K562 (cell line): ENCODE measurements around the gene ITPK1. TPM values are rescaled to one million over a fixed set of nuclear protein-coding genes. Genes with fewer than 3 reads are reported as not detected.

Experiments used
- ATAC-seq: fragments of 200-7000 bp; cut with Tn5 transposase; 3 replicates; pipeline ENCODE4 v1.9.1; 2020; ENCODE audit warnings: moderate library complexity
- BruUV-seq: library from RNA; stranded (reverse); fragments of 400-500 nt; replicated peaks from 2 replicates; lab custom pipeline; 2021; lab: Mats Ljungman, UMichigan
- CTCF ChIA-PET: fragments of 300-600 bp; formaldehyde crosslinking; extraction: SDS; loops from one replicate; lab custom pipeline; 2021; ENCODE audit warnings: low intra/inter-chr PET ratio; lab: Yijun Ruan, JAX
- POLR2A ChIA-PET: fragments of 300-600, 350-650 bp; sonication (Branson Sonifier 250); formaldehyde crosslinking; extraction: SDS; loops from one replicate; lab custom pipeline; 2021; ENCODE audit warnings: antibody characterized with exemption, inconsistent platforms; lab: Yijun Ruan, JAX
- DNase-seq, 4 experiments: peaks; one replicate each; pipeline versions ENCODE4 v3.0.0 to v3.0.0-alpha.2; 2011 to 2018; ENCODE audit warnings: low spot score in 3 of 4, mixed read lengths in 3 of 4; ENCODE audit errors: extremely low read depth in 1 of 4
- FAIRE-seq: peaks from 2 replicates; lab custom pipeline; 2011; peaks lifted over from hg19 to GRCh38; lab: Jason Lieb, UNC
- H2AFZ ChIP-seq: 2 replicates; pipeline ENCODE4 v1.6.0; 2011; ENCODE audit warnings: low read depth, low read length, control low read depth, inconsistent platforms
- H3K27ac ChIP-seq: fragments of 200-600 bp; 3 replicates; pipeline ENCODE4 v1.8.0; 2011; ENCODE audit warnings: low read depth, mild to moderate bottlenecking, control low read depth, inconsistent platforms, low read length, moderate library complexity, mixed read lengths; ENCODE audit errors: extremely low read depth
- H3K27me3 ChIP-seq, 2 experiments: fragments of 300-600 bp in 1 of 2; 2 replicates in 1 of 2; 3 replicates in 1 of 2; pipeline versions ENCODE4 v1.6.0 to v1.8.0; 2011; ENCODE audit warnings: inconsistent platforms in 2 of 2, low read length in 2 of 2, mild to moderate bottlenecking in 1 of 2, mixed read lengths in 1 of 2, moderate library complexity in 1 of 2; ENCODE audit not compliant: control insufficient read depth in 2 of 2, insufficient read depth in 2 of 2
- H3K36me3 ChIP-seq: fragments of 300-600 bp; 3 replicates; pipeline ENCODE4 v1.8.0; 2011; ENCODE audit warnings: mild to moderate bottlenecking, low read length, inconsistent platforms; ENCODE audit not compliant: control insufficient read depth, insufficient read depth
- H3K4me1 ChIP-seq, 2 experiments: fragments of 200-600 bp in 1 of 2; replicated peaks in 1 of 2; 2 replicates in 1 of 2; 3 replicates in 1 of 2; pipeline versions ENCODE4 v1.5.1 to v1.8.0; 2011; ENCODE audit warnings: inconsistent platforms in 2 of 2, low read length in 2 of 2, mild to moderate bottlenecking in 1 of 2, mixed read lengths in 1 of 2, moderate library complexity in 1 of 2; ENCODE audit not compliant: control insufficient read depth in 2 of 2, insufficient read depth in 2 of 2
- H3K4me2 ChIP-seq: 2 replicates; pipeline ENCODE4 v1.6.1; 2011; ENCODE audit warnings: low read length, control low read depth, inconsistent platforms, mixed read lengths; ENCODE audit not compliant: insufficient read depth
- H3K4me3 ChIP-seq: fragments of 200-600 bp; sonication (generic), shearing (Covaris generic); 2 replicates; pipeline ENCODE4 v1.5.1; 2016; ENCODE audit warnings: control low read depth, inconsistent platforms
- H3K79me2 ChIP-seq: fragments of 200-600 bp; 3 replicates; pipeline ENCODE4 v1.8.0; 2011; ENCODE audit warnings: low read length, inconsistent platforms; ENCODE audit not compliant: control insufficient read depth, insufficient read depth
- H3K9ac ChIP-seq, 2 experiments: 2 replicates each; pipeline versions ENCODE4 v1.6.0 to v1.6.1; 2011; ENCODE audit warnings: low read depth in 2 of 2, low read length in 2 of 2, control low read depth in 1 of 2, inconsistent platforms in 1 of 2, mild to moderate bottlenecking in 1 of 2, mixed read lengths in 1 of 2; ENCODE audit not compliant: insufficient read depth in 1 of 2
- H3K9me1 ChIP-seq: one replicate; pipeline ENCODE4 v1.6.0; 2011; ENCODE audit warnings: inconsistent platforms, mild to moderate bottlenecking, low read length, moderate library complexity; ENCODE audit not compliant: control insufficient read depth, insufficient read depth
- H3K9me3 ChIP-seq: replicated peaks from 2 replicates; pipeline ENCODE4 v1.5.1; 2011; ENCODE audit warnings: low read depth, low read length, inconsistent platforms; ENCODE audit not compliant: control insufficient read depth, insufficient read depth
- H4K20me1 ChIP-seq: replicated peaks from 2 replicates; pipeline ENCODE4 v1.6.1; 2011; ENCODE audit warnings: low read length, inconsistent platforms, mixed read lengths; ENCODE audit not compliant: control insufficient read depth, insufficient read depth
- BACH1 ChIP-seq: fragments of 200-800 bp; sonication (Bioruptor generic); IDR thresholded peaks from 2 replicates; pipeline ENCODE4 v1.6.1; 2016; ENCODE audit warnings: missing genetic modification characterization, missing compliant biosample characterization
- CEBPG ChIP-seq, 3 experiments: fragments of 200-800 bp in 1 of 3; sonication (Bioruptor generic) in 1 of 3; sonication (generic) in 1 of 3; formaldehyde crosslinking in 1 of 3; IDR thresholded peaks in 2 of 3; conservative IDR thresholded peaks in 1 of 3; 2 replicates each; pipeline versions ENCODE4 v1.6.1 to v1.8.0; 2016 to 2022; ENCODE audit warnings: missing compliant biosample characterization in 2 of 3, missing genetic modification characterization in 2 of 3, mild to moderate bottlenecking in 1 of 3, missing genetic modification reagents in 1 of 3
- DPF2 ChIP-seq: fragments of 450-650 bp; IDR thresholded peaks from 2 replicates; pipeline ENCODE4 v1.6.1; 2016
- EHMT2 ChIP-seq: fragments of 450-650 bp; IDR thresholded peaks from 2 replicates; pipeline ENCODE4 v1.6.1; 2018; ENCODE audit warnings: antibody characterized with exemption
- FOS ChIP-seq: IDR thresholded peaks from 3 replicates; pipeline ENCODE4 v1.6.1; 2011; ENCODE audit not compliant: insufficient read length; ENCODE audit errors: extremely low read depth
- MAZ ChIP-seq, 2 experiments: fragments of 450-650 bp in 1 of 2; sonication (generic) in 1 of 2; formaldehyde crosslinking; IDR thresholded peaks in 1 of 2; conservative IDR thresholded peaks in 1 of 2; 2 replicates each; pipeline versions ENCODE4 v1.4.0 to v1.5.0; 2020; ENCODE audit warnings: mild to moderate bottlenecking in 1 of 2, missing genetic modification reagents in 1 of 2
- NCOR1 ChIP-seq: fragments of 450-650 bp; IDR thresholded peaks from 2 replicates; pipeline ENCODE4 v1.6.1; 2016; ENCODE audit warnings: mild to moderate bottlenecking, moderate library complexity
- PHF20 ChIP-seq: fragments of 450-650 bp; IDR thresholded peaks from 2 replicates; pipeline ENCODE4 v1.6.1; 2018; ENCODE audit not compliant: partially characterized antibody
- SMARCA4 ChIP-seq: fragments of 450-650 bp; IDR thresholded peaks from 2 replicates; pipeline ENCODE4 v1.6.1; 2016
- TAL1 ChIP-seq: fragments of 450-650 bp; IDR thresholded peaks from 2 replicates; pipeline ENCODE4 v1.6.1; 2016; ENCODE audit warnings: mild to moderate bottlenecking
- TCF7 ChIP-seq: sonication (generic); IDR thresholded peaks from 2 replicates; pipeline ENCODE4 v1.6.1; 2016; ENCODE audit warnings: antibody characterized with exemption, borderline replicate concordance
- TEAD4 ChIP-seq, 2 experiments: sonication (generic) in 1 of 2; formaldehyde crosslinking in 1 of 2; IDR thresholded peaks; 2 replicates each; pipeline versions ENCODE4 v1.6.1 to v1.8.0; 2012 to 2022; ENCODE audit warnings: borderline replicate concordance in 1 of 2, inconsistent platforms in 1 of 2, low read length in 1 of 2, mild to moderate bottlenecking in 1 of 2, missing genetic modification reagents in 1 of 2
- ZNF316 ChIP-seq: fragments of 450-650 bp; IDR thresholded peaks from 2 replicates; pipeline ENCODE4 v1.6.1; 2016
- ZNF41 ChIP-seq: fragments of 250-450 bp; sonication (Bioruptor Pico); conservative IDR thresholded peaks from 2 replicates; pipeline ENCODE4 v1.4.0; 2020; ENCODE audit warnings: mild to moderate bottlenecking
- ZNF766 ChIP-seq: fragments of 200-800 bp; sonication (Bioruptor generic); conservative IDR thresholded peaks from 2 replicates; pipeline ENCODE4 v1.6.1; 2016; ENCODE audit warnings: missing genetic modification characterization, missing compliant biosample characterization
- ZNF780A ChIP-seq: fragments of 250-450 bp; sonication (Bioruptor Pico); IDR thresholded peaks from 2 replicates; pipeline ENCODE4 v1.5.0; 2021; ENCODE audit warnings: mild to moderate bottlenecking
- WGBS: fragments of 100-300 bp; shearing (Covaris generic); methylation state at CpG from one replicate; pipeline ENCODE4 v1.1.6; 2016; ENCODE audit warnings: low coverage, mixed read lengths; ENCODE audit not compliant: insufficient coverage; ENCODE audit errors: missing lambda C conversion rate; 5-methylcytosine and 5-hydroxymethylcytosine counted together
- in situ Hi-C: fragments of 300-500 bp; cut with MboI; formaldehyde crosslinking; loops from 4 replicates; pipeline ENCODE4 v1.15.0; 2018; ENCODE audit warnings: inconsistent platforms, mixed read lengths
- intact Hi-C: fragments of 100-400 bp; cut with micrococcal nuclease; formaldehyde crosslinking; loops from 2 replicates; pipeline ENCODE4 v1.14.2; 2022
- polyA plus RNA-seq, 8 experiments: library from polyadenylated mRNA; depleted of rRNA in 4 of 8; stranded (reverse) in 5 of 8; unstranded in 3 of 8; fragments of >200 nt; fragmentation: Nextera tagmentation in 2 of 8; fragmentation: Illumina TruSeq in 1 of 8; extraction: Ambion mirVana in 2 of 8; extraction: Trizol in 1 of 8; gene quantifications; 2 replicates each; pipeline versions ENCODE4 v1.2.1 to v1.2.3, GENCODE V29; 2011 to 2014; ENCODE audit warnings: inconsistent platforms in 1 of 8, missing spikeins in 1 of 8
- total RNA-seq, 7 experiments: library from RNA; depleted of rRNA in 6 of 7; stranded (reverse); fragments of >200 nt in 6 of 7; fragmentation: Illumina TruSeq in 2 of 7; extraction: Trizol in 2 of 7; gene quantifications; 2 replicates each; pipeline versions ENCODE4 v1.2.1 to v1.2.3, GENCODE V29; 2011 to 2021; ENCODE audit warnings: low replicate concordance in 1 of 7
- TF ChIP-seq, protein P1 (sequence below), 2 experiments: fragments of 450-650 bp; conservative IDR thresholded peaks; 2 replicates each; pipeline ENCODE4 v1.6.1; 2017; ENCODE audit warnings: mild to moderate bottlenecking in 2 of 2, moderate library complexity in 2 of 2
- TF ChIP-seq, protein P2 (sequence below): fragments of 450-650 bp; formaldehyde crosslinking; IDR thresholded peaks from 2 replicates; pipeline ENCODE4 v1.4.0; 2022; ENCODE audit warnings: missing genetic modification characterization
- TF ChIP-seq, protein P3 (sequence below): fragments of 450-650 bp; conservative IDR thresholded peaks from 2 replicates; pipeline ENCODE4 v1.6.1; 2016; ENCODE audit warnings: missing genetic modification characterization, low read depth, mild to moderate bottlenecking, missing compliant biosample characterization, moderate library complexity

Gene ITPK1
- total and polyA plus RNA-seq, 9 of the 15 experiments (the other 6 are each of a cell fraction or from before 2014, with no cell fraction given): 1.2 to 39.2 (median 23.0) TPM

- H4K20me1 ChIP-seq: no peaks in the 10 kb centered on the region
- H3K9ac ChIP-seq: peak overlapping the region; percentile 35 to 81; a peak in 3 of 4 replicates
- peak overlapping the region; percentile 63 for H3K4me2 ChIP-seq
- peak overlapping the region; percentile 54 for H2AFZ ChIP-seq
- peaks cover 25 to 27% of the 10 kb centered on the region in 2 experiments; a peak in 4 of 5 replicates for H3K4me1 ChIP-seq
- H3K9me3 ChIP-seq: no peaks in the 10 kb centered on the region
- H3K4me3 ChIP-seq: no peak overlapping the region
- peak; percentile 90 for ATAC-seq
- WGBS: 26% methylated on average over 11 of the region's 12 CpGs
- no peak for FAIRE-seq
- peak overlapping the region; percentile 54 for H3K27ac ChIP-seq
- no peaks in the 10 kb centered on the region for H3K27me3 ChIP-seq
- peaks cover 9% of the 10 kb centered on the region; the same call in 1 of the 3 replicates for H3K36me3 ChIP-seq
- no TSS peak for BruUV-seq
- ChIA-PET CTCF (no interaction called here), POLR2A (no interaction called here)
- in situ Hi-C loops (no loop called here), intact Hi-C loops (no loop called here)
- DNase-seq: peak; percentile 67 to 78 (median 68)
- H3K79me2 ChIP-seq: peaks cover 17% of the 10 kb centered on the region; the same call in 2 of the 3 replicates
- no peaks in the 10 kb centered on the region for H3K9me1 ChIP-seq
- TF ChIP-seq, protein P1, sequence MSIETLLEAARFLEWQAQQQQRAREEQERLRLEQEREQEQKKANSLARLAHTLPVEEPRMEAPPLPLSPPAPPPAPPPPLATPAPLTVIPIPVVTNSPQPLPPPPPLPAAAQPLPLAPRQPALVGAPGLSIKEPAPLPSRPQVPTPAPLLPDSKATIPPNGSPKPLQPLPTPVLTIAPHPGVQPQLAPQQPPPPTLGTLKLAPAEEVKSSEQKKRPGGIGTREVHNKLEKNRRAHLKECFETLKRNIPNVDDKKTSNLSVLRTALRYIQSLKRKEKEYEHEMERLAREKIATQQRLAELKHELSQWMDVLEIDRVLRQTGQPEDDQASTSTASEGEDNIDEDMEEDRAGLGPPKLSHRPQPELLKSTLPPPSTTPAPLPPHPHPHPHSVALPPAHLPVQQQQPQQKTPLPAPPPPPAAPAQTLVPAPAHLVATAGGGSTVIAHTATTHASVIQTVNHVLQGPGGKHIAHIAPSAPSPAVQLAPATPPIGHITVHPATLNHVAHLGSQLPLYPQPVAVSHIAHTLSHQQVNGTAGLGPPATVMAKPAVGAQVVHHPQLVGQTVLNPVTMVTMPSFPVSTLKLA (conservative IDR thresholded peaks at IDR 0.05): 0 out of 4 replicates have a peak, but pooled peaks of 1 of the 2 experiments have one; percentile 19
- TF ChIP-seq NCOR1 (peak; percentile 20; the same call in 1 of the 2 replicates), BACH1 (no peak), DPF2 (peak; percentile 75), FOS (no peak), ZNF766 (CRISPR knock-in tag) (peak; percentile 45; the same call in 1 of the 2 replicates), PHF20 (peak; percentile 43), CEBPG (CRISPR knock-in tag; IDR thresholded peaks at IDR 0.05) (no peak), CEBPG (tag; conservative IDR thresholded peaks at IDR 0.05 in 1 of 2, IDR thresholded peaks at IDR 0.05 in 1 of 2) (no peak), TEAD4 (IDR thresholded peaks at IDR 0.05; ENCODE audit: low read length) (no peak), TEAD4 (CRISPR knock-in tag; IDR thresholded peaks at IDR 0.05; ENCODE audit: borderline replicate concordance) (no peak), TCF7 (no peak), EHMT2 (0 out of 2 replicates have a peak, but pooled peaks have one; percentile 25), TAL1 (peak; percentile 38; the same call in 1 of the 2 replicates), SMARCA4 (peak; percentile 55; the same call in 1 of the 2 replicates), ZNF41 (CRISPR knock-in tag) (no peak), MAZ (CRISPR knock-in tag; conservative IDR thresholded peaks at IDR 0.05 in 1 of 2, IDR thresholded peaks at IDR 0.05 in 1 of 2) (no peak), ZNF780A (CRISPR knock-in tag) (no peak), ZNF316 (peak; percentile 30; the same call in 1 of the 2 replicates)
- TF ChIP-seq, protein P2, sequence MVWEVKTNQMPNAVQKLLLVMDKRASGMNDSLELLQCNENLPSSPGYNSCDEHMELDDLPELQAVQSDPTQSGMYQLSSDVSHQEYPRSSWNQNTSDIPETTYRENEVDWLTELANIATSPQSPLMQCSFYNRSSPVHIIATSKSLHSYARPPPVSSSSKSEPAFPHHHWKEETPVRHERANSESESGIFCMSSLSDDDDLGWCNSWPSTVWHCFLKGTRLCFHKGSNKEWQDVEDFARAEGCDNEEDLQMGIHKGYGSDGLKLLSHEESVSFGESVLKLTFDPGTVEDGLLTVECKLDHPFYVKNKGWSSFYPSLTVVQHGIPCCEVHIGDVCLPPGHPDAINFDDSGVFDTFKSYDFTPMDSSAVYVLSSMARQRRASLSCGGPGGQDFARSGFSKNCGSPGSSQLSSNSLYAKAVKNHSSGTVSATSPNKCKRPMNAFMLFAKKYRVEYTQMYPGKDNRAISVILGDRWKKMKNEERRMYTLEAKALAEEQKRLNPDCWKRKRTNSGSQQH (CRISPR knock-in tag): no peak
- TF ChIP-seq, protein P3, sequence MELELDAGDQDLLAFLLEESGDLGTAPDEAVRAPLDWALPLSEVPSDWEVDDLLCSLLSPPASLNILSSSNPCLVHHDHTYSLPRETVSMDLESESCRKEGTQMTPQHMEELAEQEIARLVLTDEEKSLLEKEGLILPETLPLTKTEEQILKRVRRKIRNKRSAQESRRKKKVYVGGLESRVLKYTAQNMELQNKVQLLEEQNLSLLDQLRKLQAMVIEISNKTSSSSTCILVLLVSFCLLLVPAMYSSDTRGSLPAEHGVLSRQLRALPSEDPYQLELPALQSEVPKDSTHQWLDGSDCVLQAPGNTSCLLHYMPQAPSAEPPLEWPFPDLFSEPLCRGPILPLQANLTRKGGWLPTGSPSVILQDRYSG: 0 out of 2 replicates have a peak, but pooled peaks have one; percentile 34
These were observed 121.5 kb downstream of the ITPK1 start for GRCh38 chr14:92994131-92994676.
